Hepatocyte (in vitro differentiated cells): ENCODE data around the gene LY9. TPM values are rescaled to one million over a fixed set of nuclear protein-coding genes. Genes with fewer than 3 reads are reported as not detected.

Experiments used
- DNase-seq: peaks from one replicate; pipeline ENCODE4 v3.0.0-alpha.2; 2016; ENCODE audit warnings: low spot score
- H2AFZ ChIP-seq: fragments of 200-600 bp; sonication (generic); 2 replicates; pipeline ENCODE4 v1.6.0; 2016; ENCODE audit warnings: antibody characterized with exemption, mild to moderate bottlenecking
- H3K27ac ChIP-seq: fragments of 200-600 bp; sonication (generic); 2 replicates; pipeline ENCODE4 v1.5.1; 2016; ENCODE audit warnings: mild to moderate bottlenecking
- H3K27me3 ChIP-seq: fragments of 200-600 bp; sonication (generic); 2 replicates; pipeline ENCODE4 v1.6.1; 2016
- H3K36me3 ChIP-seq: fragments of 200-600 bp; sonication (generic); replicated peaks from 2 replicates; pipeline ENCODE4 v1.5.1; 2016; ENCODE audit warnings: low read depth; ENCODE audit not compliant: insufficient read depth
- H3K4me1 ChIP-seq: fragments of 200-600 bp; sonication (generic); 2 replicates; pipeline ENCODE4 v1.5.1; 2016; ENCODE audit warnings: mild to moderate bottlenecking, moderate library complexity; ENCODE audit not compliant: insufficient read depth
- H3K4me2 ChIP-seq: fragments of 200-600 bp; sonication (generic); 2 replicates; pipeline ENCODE4 v1.6.0; 2016
- H3K4me3 ChIP-seq: fragments of 200-600 bp; sonication (generic); 2 replicates; pipeline ENCODE4 v1.5.1; 2016; ENCODE audit warnings: mild to moderate bottlenecking
- H3K79me2 ChIP-seq: fragments of 200-600 bp; sonication (generic); 2 replicates; pipeline ENCODE4 v1.6.0; 2017; ENCODE audit warnings: mild to moderate bottlenecking
- H3K9me2 ChIP-seq: fragments of 200-600 bp; sonication (generic); replicated peaks from 2 replicates; pipeline ENCODE4 v1.6.0; 2017; ENCODE audit warnings: mild to moderate bottlenecking; ENCODE audit not compliant: insufficient read depth
- H3K9me3 ChIP-seq: fragments of 200-600 bp; sonication (generic); 2 replicates; pipeline ENCODE4 v1.5.1; 2016; ENCODE audit warnings: low read depth, mild to moderate bottlenecking
- H4K20me1 ChIP-seq: fragments of 200-600 bp; sonication (generic); 2 replicates; pipeline ENCODE4 v1.6.0; 2016; ENCODE audit warnings: mild to moderate bottlenecking; ENCODE audit not compliant: insufficient read depth, poor library complexity, severe bottlenecking
- CTCF ChIP-seq: fragments of 200-600 bp; sonication (generic); IDR thresholded peaks from 2 replicates; pipeline ENCODE4 v1.5.1; 2016; ENCODE audit warnings: antibody characterized with exemption, mild to moderate bottlenecking; ENCODE audit not compliant: poor library complexity
- EZH2 ChIP-seq: fragments of 200-600 bp; sonication (generic); IDR thresholded peaks from 2 replicates; pipeline ENCODE4 v1.6.1; 2016; ENCODE audit warnings: antibody characterized with exemption, mild to moderate bottlenecking, borderline replicate concordance
- EZH2phosphoT487 ChIP-seq: fragments of 200-600 bp; sonication (generic); IDR thresholded peaks from one replicate; pipeline ENCODE4 v1.6.1; 2018; ENCODE audit warnings: antibody characterized with exemption, mild to moderate bottlenecking, low read depth, moderate library complexity; ENCODE audit not compliant: unreplicated experiment, severe bottlenecking
- WGBS: methylation state at CpG from one replicate; pipeline ENCODE4 v1.1.6; 2016; ENCODE audit warnings: low lambda C conversion rate; ENCODE audit errors: missing lambda C conversion rate; 5-methylcytosine and 5-hydroxymethylcytosine counted together
- polyA plus RNA-seq: library from polyadenylated mRNA; unstranded; fragments of >200 nt; fragmentation: Nextera tagmentation; extraction: Ambion mirVana; gene quantifications from 2 replicates; pipeline ENCODE4 v1.2.1, GENCODE V29; 2016
- total RNA-seq: library from RNA; depleted of rRNA; stranded (reverse); fragments of >200 nt; gene quantifications from 2 replicates; pipeline ENCODE4 v1.2.3, GENCODE V29; 2014

The LY9 gene
- total and polyA plus RNA-seq, 2 experiments from 2014 or later: not detected

- Histone ChIP-seq H3K4me2 (no peak overlapping the region), H4K20me1 (no peaks in the 10 kb centered on the region), H3K27me3 (no peaks in the 10 kb centered on the region), H3K36me3 (no peaks in the 10 kb centered on the region), H3K27ac (no peak overlapping the region), H2AFZ (no peak overlapping the region), H3K4me1 (peaks cover 4% of the 10 kb centered on the region), H3K79me2 (no peaks in the 10 kb centered on the region), H3K9me3 (no peaks in the 10 kb centered on the region), H3K4me3 (no peak overlapping the region), H3K9me2 (no peaks in the 10 kb centered on the region)
- TF ChIP-seq EZH2 (no peak), CTCF (no peak), EZH2phosphoT487 (no peak)
- WGBS: 89% methylated on average over 10 of the region's 10 CpGs
- no peak for DNase-seq
These were observed 47.6 kb upstream of the LY9 start for GRCh38 chr1:160748181-160748877.

- TF ChIP-seq EZH2: no peak
- TF ChIP-seq CTCF: no peak
- TF ChIP-seq EZH2phosphoT487: no peak
- WGBS: 94% methylated on average over 1 of the region's 1 CpG
- no peak overlapping the region for H2AFZ ChIP-seq
These were observed 47.1 kb upstream of the LY9 start for GRCh38 chr1:160748878-160749269.

GRCh38 chr1:160750608-160751007 is 45.4 kb upstream of the LY9 start:
- no peak overlapping the region for H3K4me2 ChIP-seq
- H3K79me2 ChIP-seq: no peaks in the 10 kb centered on the region
- no peak overlapping the region for H3K27ac ChIP-seq
- no peak overlapping the region for H2AFZ ChIP-seq
- no peaks in the 10 kb centered on the region for H4K20me1 ChIP-seq
- TF ChIP-seq CTCF (no peak), EZH2 (no peak), EZH2phosphoT487 (no peak)
- H3K4me3 ChIP-seq: no peak overlapping the region
- no peaks in the 10 kb centered on the region for H3K9me2 ChIP-seq
- H3K27me3 ChIP-seq: no peaks in the 10 kb centered on the region
- no peaks in the 10 kb centered on the region for H3K36me3 ChIP-seq
- H3K9me3 ChIP-seq: no peaks in the 10 kb centered on the region
- H3K4me1 ChIP-seq: peaks cover 4% of the 10 kb centered on the region
- DNase-seq: no peak
- WGBS: 92% methylated on average over 2 of the region's 2 CpGs

More at GRCh38 chr1:160748878-160749269, 47.1 kb upstream of the LY9 start:
- H3K27ac ChIP-seq: no peak overlapping the region
- no peak overlapping the region for H3K4me2 ChIP-seq
- no peaks in the 10 kb centered on the region for H3K9me3 ChIP-seq
- H3K9me2 ChIP-seq: no peaks in the 10 kb centered on the region
- DNase-seq: no peak
- no peak overlapping the region for H3K4me3 ChIP-seq
- H3K79me2 ChIP-seq: no peaks in the 10 kb centered on the region
- H3K27me3 ChIP-seq: no peaks in the 10 kb centered on the region
- peaks cover 4% of the 10 kb centered on the region for H3K4me1 ChIP-seq
- H3K36me3 ChIP-seq: no peaks in the 10 kb centered on the region
- H4K20me1 ChIP-seq: no peaks in the 10 kb centered on the region
